Thymus (tissue), 2 donors: Measurements from ENCODE around the gene DCDC2. TPM values are rescaled to one million over a fixed set of nuclear protein-coding genes. Genes with fewer than 3 reads are reported as not detected.

Experiments used
- polyA plus RNA-seq: library from polyadenylated mRNA; stranded (reverse); fragments of 200-250 nt; gene quantifications from one replicate; pipeline ENCODE4 v1.2.3, GENCODE V29; 2013
- total RNA-seq: library from RNA; stranded (reverse); fragments of 120-200 nt; gene quantifications from one replicate; pipeline ENCODE4 v1.2.4, GENCODE V29; 2013
- donor health status: healthy.

Gene DCDC2
- total and polyA plus RNA-seq, 2 donors: 0.19 to 0.25 TPM

Other genes starting within 250 kb of the DCDC2 start
- gene NRSN1, start 231.8 kb downstream of the DCDC2 start, total RNA-seq: 0.05 TPM
- 0.21 TPM for gene NRSN1, start 231.8 kb downstream of the DCDC2 start, polyA plus RNA-seq
- gene MRS2, start 44.9 kb upstream of the DCDC2 start, total RNA-seq: 17.0 TPM
- 15.3 TPM for gene MRS2, start 44.9 kb upstream of the DCDC2 start, polyA plus RNA-seq
- gene GPLD1, start 131.5 kb upstream of the DCDC2 start, total RNA-seq: 7.7 TPM
- gene GPLD1, start 131.5 kb upstream of the DCDC2 start, polyA plus RNA-seq: 1.3 TPM
- 35.1 TPM for gene ALDH5A1, start 136.9 kb upstream of the DCDC2 start, total RNA-seq
- gene ALDH5A1, start 136.9 kb upstream of the DCDC2 start, polyA plus RNA-seq: 13.4 TPM